Measurements from ENCODE around the gene ABCA2. TPM values are rescaled to one million over a fixed set of nuclear protein-coding genes. Genes with fewer than 3 reads are reported as not detected.

Gene ABCA2
- total RNA-seq, 1 donor from 2014 or later = 33.8 TPM

- DNase-seq = peak; percentile 96
- peak; percentile 94 for ATAC-seq
- intact Hi-C loops (cut with micrococcal nuclease) = no loop called here
These were observed 35.8 kb downstream of the ABCA2 start, which contains the start of gene PAXX for GRCh38 chr9:136991993-136992818. Gene PAXX, plus strand, starts transcription at chr9:136992422. Its CDS starts 22 bp downstream, at chr9:136992444.

DNA sequence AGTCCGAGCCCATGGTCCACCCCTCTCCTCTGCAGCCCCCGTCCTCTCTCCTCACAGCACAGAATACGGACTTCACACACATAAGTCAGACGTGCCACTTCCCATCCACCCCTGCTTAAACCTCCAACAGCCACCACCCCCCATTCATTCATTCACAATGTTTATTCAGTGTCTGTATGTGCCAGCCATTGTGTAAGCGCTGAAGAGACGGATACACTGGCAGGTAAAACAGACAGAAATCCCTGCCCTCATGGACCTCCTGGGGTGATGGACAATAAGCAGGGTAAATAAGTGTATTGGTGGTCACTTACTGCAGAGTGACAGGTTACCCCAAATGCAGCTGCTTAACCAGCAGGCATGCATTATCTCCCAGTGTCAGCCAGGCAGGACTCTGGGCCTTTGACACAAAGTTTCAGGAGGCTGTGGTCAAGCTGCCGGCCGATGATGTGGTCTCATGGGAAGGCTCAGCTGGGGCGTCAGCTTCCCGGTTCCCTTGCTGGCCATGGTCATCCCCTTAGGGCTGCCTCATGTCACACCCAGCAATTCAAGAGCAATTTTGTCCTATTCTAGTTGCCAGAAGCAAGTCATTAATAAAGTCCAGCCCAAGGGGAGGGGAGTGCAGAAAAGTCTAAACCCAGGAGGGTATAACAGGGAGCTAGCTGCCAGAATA lies 37.7 kb downstream of the ABCA2 start:
- DNase-seq (no peak), ATAC-seq (no peak)
- intact Hi-C loops (cut with micrococcal nuclease) = no loop called here

DNA sequence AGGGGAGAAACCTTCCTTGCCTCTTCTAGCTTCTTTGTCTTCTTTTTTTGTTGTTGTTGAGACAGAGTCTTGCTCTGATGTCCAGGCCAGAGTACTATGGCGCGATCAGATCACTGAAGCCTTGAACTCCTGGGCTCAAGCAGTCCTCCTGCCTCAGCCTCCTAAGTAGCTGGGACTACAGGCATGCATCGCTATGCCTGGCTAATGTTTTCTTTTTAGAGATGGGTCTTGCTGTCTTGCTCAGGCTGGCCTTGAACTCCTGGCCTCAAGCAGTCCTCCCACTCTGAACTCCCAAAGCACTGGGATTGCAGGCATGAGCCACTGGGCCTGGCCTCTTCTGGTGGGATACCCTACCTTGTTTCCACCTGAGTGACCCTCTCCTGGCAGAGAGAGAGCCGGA lies 39.2 kb downstream of the ABCA2 start:
- intact Hi-C loops (cut with micrococcal nuclease) = no loop called here
- DNase-seq (no peak), ATAC-seq (no peak)

GRCh38 chr9:136985853-136986252 lies 42.2 kb downstream of the ABCA2 start:
- intact Hi-C loops (cut with micrococcal nuclease) = no loop called here
- ATAC-seq = no peak
- DNase-seq = peak; percentile 37

DNA sequence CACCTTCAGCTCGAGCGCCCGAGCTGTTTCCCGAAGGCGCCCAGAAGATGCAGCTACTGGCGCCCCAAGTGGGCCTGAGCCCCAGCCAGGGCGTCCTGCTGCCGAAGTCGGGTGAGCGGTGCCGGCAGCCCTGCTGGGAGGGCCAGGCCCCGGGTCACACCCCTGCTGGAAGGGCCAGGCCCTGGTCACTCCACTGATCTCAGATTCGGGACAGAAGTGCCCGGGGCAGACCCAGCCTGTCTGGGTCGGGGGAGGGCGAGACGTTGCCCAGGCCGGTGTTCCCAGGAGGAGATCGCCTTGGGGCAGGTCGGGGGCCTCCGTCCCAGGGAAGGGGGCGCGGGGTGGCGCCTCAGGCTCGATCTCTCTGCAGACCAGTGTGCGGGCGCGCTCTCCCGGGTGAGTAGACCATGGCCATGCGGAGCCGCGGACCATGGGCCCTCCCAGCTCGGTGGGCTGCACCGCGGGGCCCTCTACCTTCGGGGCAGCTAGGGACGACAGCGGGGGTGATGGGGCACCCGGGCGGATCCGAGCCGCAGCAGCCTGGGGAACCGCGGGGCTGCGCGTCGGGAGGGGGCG lies 42.9 kb downstream of the ABCA2 start:
- intact Hi-C loops (cut with micrococcal nuclease) = no loop called here
- ATAC-seq (no peak), DNase-seq (peak; percentile 39)

- intact Hi-C loops (cut with micrococcal nuclease) = no loop called here
- DNase-seq = peak; percentile 33
These were observed 43.5 kb downstream of the ABCA2 start for GRCh38 chr9:136984464-136985026.

DNA sequence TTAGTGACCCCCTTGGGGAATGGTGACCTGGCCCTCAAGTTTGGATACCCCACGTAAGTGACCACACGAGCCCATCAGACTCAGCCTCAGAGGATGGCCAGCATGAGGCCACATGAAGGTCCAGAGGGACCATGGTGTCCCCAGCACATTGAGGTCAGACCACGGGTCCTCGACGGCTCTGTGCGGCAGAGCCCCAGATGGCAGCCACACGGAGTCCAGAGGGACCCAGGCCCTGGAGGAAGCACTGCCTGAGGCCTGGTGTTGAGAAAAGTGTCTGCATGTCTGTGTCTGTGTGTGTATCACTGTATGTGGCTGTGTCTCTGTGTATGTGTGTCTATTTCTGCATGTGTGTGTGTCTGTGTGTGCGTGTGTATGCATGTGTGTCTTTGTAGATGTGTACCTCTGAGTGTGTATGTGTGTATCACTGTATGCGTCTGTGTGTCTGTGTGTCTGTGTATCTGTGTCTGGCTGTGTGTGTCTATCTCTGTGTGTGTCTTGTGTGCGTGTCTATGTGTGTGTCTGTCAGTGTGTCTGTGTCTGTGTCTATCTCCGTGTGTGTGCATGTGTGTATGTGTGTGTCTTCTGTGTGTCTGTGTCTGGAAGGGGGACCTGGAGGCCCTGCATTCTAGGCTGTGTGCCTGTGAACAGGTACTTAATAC lies 44.3 kb downstream of the ABCA2 start:
- peak; percentile 27 for DNase-seq
- intact Hi-C loops (cut with micrococcal nuclease) = no loop called here
- ATAC-seq = no peak

More at GRCh38 chr9:136984464-136985026, 43.5 kb downstream of the ABCA2 start:
- ATAC-seq = no peak

DNA sequence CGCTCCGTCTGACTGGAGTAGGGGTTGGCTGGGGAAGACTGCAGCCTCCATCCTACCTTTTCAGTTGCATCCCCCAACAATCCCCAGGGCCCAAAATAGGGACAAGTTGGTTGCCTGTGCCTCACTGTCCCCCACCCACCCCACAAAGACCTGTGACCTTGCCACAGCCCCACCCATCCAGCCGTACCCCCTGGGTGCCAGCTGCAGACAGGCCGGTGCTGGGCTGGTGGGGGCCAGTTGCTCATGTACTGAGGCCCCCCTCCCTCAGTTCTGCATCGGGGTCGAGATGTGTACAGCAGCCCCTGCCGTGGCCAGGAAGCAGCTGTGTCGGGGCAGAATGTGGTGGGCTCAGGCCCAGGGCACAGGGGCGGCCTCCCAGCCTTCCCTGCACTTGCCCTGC lies 44.9 kb downstream of the ABCA2 start:
- DNase-seq = peak; percentile 42
- intact Hi-C loops (cut with micrococcal nuclease) = no loop called here
- ATAC-seq = no peak

GRCh38 chr9:136982232-136983051 lies 45.6 kb downstream of the ABCA2 start, which contains the start of gene LCNL1:
Gene LCNL1, plus strand, starts transcription at chr9:136982993. Its CDS starts 594 bp downstream, at chr9:136983587.
- intact Hi-C loops (cut with micrococcal nuclease) = no loop called here
- ATAC-seq (peak; percentile 1), DNase-seq (peak; percentile 60)

GRCh38 chr9:136981588-136982231 lies 46.3 kb downstream of the ABCA2 start:
- intact Hi-C loops (cut with micrococcal nuclease) = no loop called here
- ATAC-seq (peak; percentile 13), DNase-seq (peak; percentile 77)

- DNase-seq (peak; percentile 40), ATAC-seq (no peak)
- intact Hi-C loops (cut with micrococcal nuclease) = no loop called here
These were observed 47.2 kb downstream of the ABCA2 start for GRCh38 chr9:136980669-136981478.

DNA sequence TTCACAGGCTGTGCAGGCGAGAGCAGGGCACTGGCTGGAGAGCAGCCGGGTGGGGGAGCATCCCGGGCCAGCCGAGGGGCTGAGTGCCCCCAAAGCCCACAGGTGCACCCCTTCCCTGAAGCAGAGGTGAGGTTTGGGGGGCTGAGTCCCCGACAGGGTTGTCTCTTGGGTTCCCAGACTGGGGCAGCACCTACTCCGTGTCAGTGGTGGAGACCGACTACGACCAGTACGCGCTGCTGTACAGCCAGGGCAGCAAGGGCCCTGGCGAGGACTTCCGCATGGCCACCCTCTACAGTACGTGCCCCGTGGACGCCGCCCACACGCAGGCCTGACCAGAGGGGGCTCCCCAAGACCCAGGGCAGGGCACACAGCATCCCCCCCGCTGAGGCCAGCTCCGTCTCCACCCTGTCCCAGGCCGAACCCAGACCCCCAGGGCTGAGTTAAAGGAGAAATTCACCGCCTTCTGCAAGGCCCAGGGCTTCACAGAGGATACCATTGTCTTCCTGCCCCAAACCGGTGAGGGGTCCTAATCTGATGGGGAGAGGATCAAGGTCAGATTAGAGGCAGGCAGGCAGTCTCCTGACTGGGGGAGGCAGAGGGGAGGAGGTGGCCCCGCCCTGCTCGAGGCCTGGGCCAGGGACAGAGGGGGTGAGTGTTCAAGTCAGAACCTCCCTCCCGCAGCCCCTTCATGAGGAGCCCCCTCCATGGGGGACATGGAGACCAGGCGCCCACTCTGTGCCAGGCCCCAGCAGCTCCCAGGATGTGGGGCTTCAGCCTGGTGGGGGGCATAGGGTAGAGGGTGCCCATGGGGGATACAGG lies 48.1 kb downstream of the ABCA2 start:
- peak; percentile 39 for DNase-seq
- intact Hi-C loops (cut with micrococcal nuclease) = no loop called here
- no peak for ATAC-seq

- no peak for ATAC-seq
- DNase-seq = peak; percentile 35
- intact Hi-C loops (cut with micrococcal nuclease) = no loop called here
These were observed 49.0 kb downstream of the ABCA2 start for GRCh38 chr9:136978865-136979544.

GRCh38 chr9:136978073-136978864 lies 49.8 kb downstream of the ABCA2 start:
- DNase-seq (peak; percentile 91), ATAC-seq (peak; percentile 54)
- intact Hi-C loops (cut with micrococcal nuclease) = no loop called here

- ATAC-seq = peak; percentile 1
- no peak for DNase-seq
- intact Hi-C loops (cut with micrococcal nuclease) = no loop called here
These were observed 50.4 kb downstream of the ABCA2 start for GRCh38 chr9:136977649-136978072.
